ENCODE measurements around the gene ENTR1. TPM values are rescaled to one million over a fixed set of nuclear protein-coding genes. Genes with fewer than 3 reads are reported as not detected.

ENTR1 gene
- total and polyA plus RNA-seq, 4 donors: 25.5 to 48.4 (median 37.7) TPM

- no peak for TF ChIP-seq CTCF (IDR thresholded peaks at IDR 0.05; ENCODE audit: control extremely low read depth, extremely low read depth)
- ATAC-seq (ENCODE audit: insufficient read depth, low FRiP score) (no peak), DNase-seq (no peak)
- Histone ChIP-seq H3K36me3 (ENCODE audit: control insufficient read depth in 4 of 4, insufficient read depth in 4 of 4, low read length in 4 of 4) (peaks cover 0 to 12% (median 1%) of the 10 kb centered on the region in 4 donors), H3K9me3 (ENCODE audit: control insufficient read depth in 4 of 4, insufficient read depth in 3 of 4, low read length in 3 of 4) (no peaks in the 10 kb centered on the region), H3K4me1 (ENCODE audit: control insufficient read depth in 5 of 5, insufficient read depth in 5 of 5, low read length in 5 of 5) (peaks cover 0 to 19% (median 6%) of the 10 kb centered on the region in 5 donors), H3K9ac (ENCODE audit: insufficient read depth in 1 of 2, low read length in 2 of 2) (no peak overlapping the region), H3K27me3 (ENCODE audit: control insufficient read depth in 3 of 3, insufficient read depth in 3 of 3, low read length in 2 of 3) (no peaks in the 10 kb centered on the region), H3K4me3 (no peak overlapping the region), H3K27ac (ENCODE audit: low read depth in 1 of 2, low read length in 1 of 2) (no peak overlapping the region)
- 86 to 88% methylated on average over 14 of the region's 14 CpGs for WGBS, 2 donors
Observed at GRCh38 chr9:136374183-136374575, 36.2 kb downstream of the ENTR1 start.

GRCh38 chr9:136373300-136374182 is 36.9 kb downstream of the ENTR1 start, which contains the start of gene CARD9:
CARD9 (minus strand) TSS chr9:136373669; CDS start chr9:136372078, 1,591 bp downstream.
- no peaks in the 10 kb centered on the region for H3K27me3 ChIP-seq (ENCODE audit: control insufficient read depth in 3 of 3, insufficient read depth in 3 of 3, low read length in 2 of 3)
- no peak for TF ChIP-seq CTCF (IDR thresholded peaks at IDR 0.05; ENCODE audit: control extremely low read depth, extremely low read depth)
- DNase-seq (no peak), ATAC-seq (ENCODE audit: insufficient read depth, low FRiP score) (peak; percentile 53)
- H3K4me3 ChIP-seq: no peak within 1 kb of the TSS
- peaks cover 0 to 6% (median 1%) of the 10 kb centered on the region in 4 donors for H3K36me3 ChIP-seq (ENCODE audit: control insufficient read depth in 4 of 4, insufficient read depth in 4 of 4, low read length in 4 of 4)
- 42 to 65% methylated on average over 24 to 27 of the region's 27 CpGs for WGBS, 2 donors
- H3K9me3 ChIP-seq (ENCODE audit: control insufficient read depth in 4 of 4, insufficient read depth in 3 of 4, low read length in 3 of 4): no peaks in the 10 kb centered on the region
- no peak within 1 kb of the TSS for H3K9ac ChIP-seq (ENCODE audit: insufficient read depth in 1 of 2, low read length in 2 of 2)
- peaks cover 0 to 19% (median 6%) of the 10 kb centered on the region in 5 donors for H3K4me1 ChIP-seq (ENCODE audit: control insufficient read depth in 5 of 5, insufficient read depth in 5 of 5, low read length in 5 of 5)
- H3K27ac ChIP-seq (ENCODE audit: low read depth in 1 of 2, low read length in 1 of 2): peak within 1 kb of the TSS in 1 of 2 donors; percentile 52

GRCh38 chr9:136372561-136373299 is 37.7 kb downstream of the ENTR1 start:
- TF ChIP-seq CTCF (IDR thresholded peaks at IDR 0.05; ENCODE audit: control extremely low read depth, extremely low read depth): no peak
- no peaks in the 10 kb centered on the region for H3K27me3 ChIP-seq (ENCODE audit: control insufficient read depth in 3 of 3, insufficient read depth in 3 of 3, low read length in 2 of 3)
- no peaks in the 10 kb centered on the region for H3K9me3 ChIP-seq (ENCODE audit: control insufficient read depth in 4 of 4, insufficient read depth in 3 of 4, low read length in 3 of 4)
- no peak overlapping the region for H3K4me3 ChIP-seq
- ATAC-seq (ENCODE audit: insufficient read depth, low FRiP score): peak; percentile 50
- H3K4me1 ChIP-seq (ENCODE audit: control insufficient read depth in 5 of 5, insufficient read depth in 5 of 5, low read length in 5 of 5): peaks cover 0 to 19% (median 6%) of the 10 kb centered on the region in 5 donors
- H3K27ac ChIP-seq (ENCODE audit: low read depth in 1 of 2, low read length in 1 of 2): peak overlapping the region in 1 of 2 donors; percentile 69
- H3K36me3 ChIP-seq (ENCODE audit: control insufficient read depth in 4 of 4, insufficient read depth in 4 of 4, low read length in 4 of 4): no peaks in the 10 kb centered on the region
- peak; percentile 70 to 76 (median 76) for DNase-seq
- H3K9ac ChIP-seq (ENCODE audit: insufficient read depth in 1 of 2, low read length in 2 of 2): no peak overlapping the region
- 7 to 18% methylated on average over 17 to 21 of the region's 21 CpGs for WGBS, 2 donors

All from lung (tissue), 12 donors.